GM10847 (cell line): Measurements from ENCODE around the gene TEAD1.

Experiments used
- POLR2A ChIP-seq: IDR thresholded peaks from 2 replicates; pipeline ENCODE4 v1.6.1; 2011; ENCODE audit not compliant: insufficient read length; ENCODE audit errors: extremely low read depth

TEAD1 gene

DNA sequence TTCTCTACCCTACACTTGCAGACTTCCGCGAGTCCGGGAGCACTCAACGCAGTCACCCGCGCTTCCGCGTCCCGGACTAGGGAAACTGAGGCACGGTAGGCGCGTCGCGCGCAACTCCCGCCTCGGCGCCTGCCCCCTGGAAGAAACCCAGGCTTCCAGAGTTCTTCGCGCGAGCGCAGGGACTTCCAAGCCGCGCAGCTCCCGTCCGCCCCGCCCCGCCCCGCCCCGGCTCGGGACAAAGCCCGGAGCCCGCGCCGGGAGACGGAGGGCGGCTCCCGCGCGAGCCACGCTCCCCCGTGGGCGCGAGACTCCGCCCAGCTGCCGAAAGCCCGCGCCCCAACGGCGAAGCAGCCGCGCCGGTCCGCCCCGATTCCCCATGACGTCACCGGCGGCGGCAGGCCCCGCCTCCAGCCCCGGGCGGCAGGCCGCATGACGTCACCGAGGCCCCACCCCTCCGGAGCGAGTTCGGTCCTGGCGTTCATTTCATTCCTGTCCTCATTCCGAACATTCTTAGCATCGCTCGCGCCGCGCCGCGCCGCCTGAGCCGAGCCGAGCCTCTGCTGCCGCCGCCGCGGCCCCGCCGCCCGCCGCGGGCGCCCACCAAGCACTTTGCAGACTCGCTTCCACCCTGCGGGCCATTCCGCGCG is at the start of gene TEAD1:
TSS of gene TEAD1 (plus strand) at position 498 of the 647 bp plus-strand sequence.
- no peak for TF ChIP-seq POLR2A

DNA sequence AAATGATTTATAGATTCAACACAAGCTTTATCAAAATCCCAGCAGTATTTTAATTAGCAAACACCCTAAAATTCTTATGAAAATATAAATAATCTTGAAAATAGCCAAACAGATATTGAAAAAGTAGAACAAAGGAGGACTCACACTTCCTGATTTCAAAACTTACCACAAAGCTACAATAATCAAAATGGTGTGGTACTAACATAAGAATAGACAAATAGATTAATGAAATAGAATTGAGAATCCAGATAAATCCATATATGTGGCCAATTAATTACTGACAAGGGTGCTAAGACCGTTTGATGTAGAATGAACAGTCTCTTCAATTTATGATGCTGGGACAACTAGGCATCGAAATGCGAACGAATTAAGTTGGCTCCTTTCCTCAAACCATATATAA is 49.6 kb upstream of the TEAD1 start:
- TF ChIP-seq POLR2A = no peak

DNA sequence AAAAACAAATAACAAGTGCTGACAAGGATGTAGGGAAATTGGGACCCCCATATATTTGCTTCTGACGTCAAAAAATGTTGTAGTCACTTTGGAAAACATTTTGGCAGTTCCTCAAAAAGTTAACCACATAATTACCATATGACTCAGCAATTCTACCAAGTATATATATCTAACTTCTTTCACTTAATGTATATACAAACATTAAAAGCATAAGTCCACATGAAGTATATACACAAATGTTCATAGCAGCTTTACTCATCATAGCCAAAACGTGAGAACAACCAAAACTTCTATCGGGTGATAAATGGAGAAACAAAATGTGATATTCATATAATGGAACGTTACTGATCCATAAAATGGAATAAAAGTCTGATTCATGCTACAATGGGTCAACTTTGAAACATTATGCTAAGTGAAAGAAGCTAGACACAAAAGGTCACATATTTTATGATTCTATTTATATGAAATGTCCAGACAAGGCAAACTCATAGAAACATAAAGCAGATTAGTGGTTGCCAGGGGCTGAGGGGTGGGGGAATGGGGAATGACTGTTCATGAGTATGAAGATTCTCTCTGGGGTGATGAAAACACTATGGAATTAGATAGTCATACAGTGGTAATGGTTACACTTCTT is 48.7 kb upstream of the TEAD1 start:
- no peak for TF ChIP-seq POLR2A

- TF ChIP-seq POLR2A = no peak
These were observed 47.6 kb upstream of the TEAD1 start for GRCh38 chr11:12626616-12627015.

DNA sequence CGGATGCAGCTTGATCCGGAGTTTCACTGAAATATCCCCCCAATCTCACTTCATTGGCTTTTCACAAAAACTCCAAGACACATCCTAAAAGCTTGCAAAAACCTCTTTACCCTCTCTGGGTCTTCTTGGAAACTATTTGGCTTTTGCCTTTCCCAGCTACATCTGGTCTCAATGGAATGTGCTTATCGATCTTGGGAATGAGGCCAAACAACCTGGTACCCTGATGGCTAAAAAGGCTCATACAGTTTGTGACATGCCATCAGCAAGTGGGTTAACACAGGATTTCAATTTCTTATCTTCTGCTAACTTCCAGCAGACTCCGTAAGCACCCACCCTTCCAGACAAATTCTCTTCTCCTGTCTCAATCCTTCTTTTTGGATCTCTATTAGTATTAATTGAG is 45.9 kb upstream of the TEAD1 start:
- TF ChIP-seq POLR2A = no peak

DNA sequence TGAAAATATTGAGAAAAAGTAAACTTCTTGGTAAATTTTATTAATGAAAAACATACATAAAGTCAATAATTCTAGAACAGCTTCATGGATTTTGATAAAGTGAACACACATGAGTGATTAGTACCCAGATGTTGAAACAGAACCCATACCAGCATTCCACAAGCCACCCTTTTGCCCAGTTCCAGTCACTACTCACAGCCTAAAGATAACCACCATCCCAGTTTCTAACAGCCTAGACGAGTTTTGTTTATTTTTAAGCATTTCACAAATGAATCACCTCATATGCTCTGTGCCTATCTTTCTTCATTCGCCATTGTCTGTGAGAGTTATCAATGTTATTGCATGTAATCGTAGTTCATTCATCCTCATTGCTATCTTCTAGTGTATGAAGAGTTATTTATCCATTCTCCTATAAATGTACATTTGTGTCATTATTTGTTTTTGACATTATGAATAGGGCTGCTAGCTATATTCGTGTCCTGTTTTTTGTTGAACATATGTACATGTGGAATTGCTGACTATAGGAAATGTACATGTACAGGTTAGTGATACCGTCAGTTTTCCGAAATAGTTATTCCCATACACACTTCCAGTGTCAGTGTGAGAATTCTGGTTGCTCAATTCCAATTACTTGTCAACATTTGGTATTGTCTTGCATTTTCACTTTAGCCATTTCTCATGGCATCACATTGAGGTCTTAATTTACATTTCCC is 44.5 kb upstream of the TEAD1 start:
- TF ChIP-seq POLR2A = no peak

DNA sequence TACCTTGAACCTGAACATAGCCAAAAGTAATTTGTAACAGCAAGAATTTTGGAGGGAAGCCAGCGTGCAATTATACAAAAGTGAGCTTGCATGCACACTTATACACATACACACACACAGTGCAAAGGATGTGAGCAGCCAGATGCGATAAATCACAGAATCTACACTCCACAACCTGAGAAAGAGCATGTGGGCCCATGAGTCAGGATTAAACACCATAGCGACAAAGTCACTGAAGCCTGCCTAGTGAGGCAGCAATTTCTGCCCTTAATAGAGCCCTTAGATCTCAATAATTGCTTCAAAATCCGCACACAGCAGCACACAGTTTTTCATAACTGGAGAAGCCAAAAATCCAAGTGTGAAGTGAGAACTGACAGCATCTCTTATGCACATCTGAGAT is 42.6 kb upstream of the TEAD1 start:
- TF ChIP-seq POLR2A = no peak

DNA sequence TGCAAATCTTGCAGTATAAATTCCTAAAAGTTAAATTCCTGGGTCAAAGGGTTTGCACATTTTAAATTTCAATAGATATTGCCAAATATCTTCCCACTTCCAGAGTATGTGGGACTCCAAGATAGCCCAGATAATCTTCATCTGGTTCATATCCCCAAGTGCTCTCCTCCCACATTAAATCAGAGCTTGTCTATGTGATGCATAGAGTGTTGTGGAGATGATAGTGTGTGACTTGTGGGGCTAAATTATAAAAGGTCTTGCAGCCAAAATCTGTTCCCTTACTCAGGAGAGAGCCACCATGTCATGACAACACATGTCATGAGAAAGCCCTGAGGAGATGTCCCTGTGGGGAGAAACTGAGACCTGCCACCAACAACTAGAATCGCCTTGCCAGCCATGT is 39.9 kb upstream of the TEAD1 start:
- TF ChIP-seq POLR2A = no peak

- TF ChIP-seq POLR2A = no peak
These were observed 37.3 kb upstream of the TEAD1 start for GRCh38 chr11:12636871-12637410.

DNA sequence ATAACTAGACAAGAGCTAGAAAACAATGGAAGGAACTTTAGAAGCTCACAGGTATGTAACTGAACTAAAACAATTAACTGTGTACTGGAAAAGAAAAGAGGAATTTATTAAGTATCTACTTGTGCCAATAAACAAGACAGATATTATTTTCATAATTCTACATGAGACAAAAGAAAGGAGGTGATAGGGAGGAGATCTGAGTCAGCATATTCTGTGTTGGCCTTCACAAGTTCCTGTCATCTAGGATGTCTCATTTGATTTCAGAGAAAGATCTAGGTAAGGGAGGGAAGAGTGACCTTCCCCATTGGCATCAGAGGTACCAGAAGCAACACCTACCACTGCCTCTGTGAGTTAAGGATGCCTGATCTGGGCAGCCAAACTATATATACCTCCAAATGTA is 34.8 kb upstream of the TEAD1 start:
- TF ChIP-seq POLR2A = no peak

- no peak for TF ChIP-seq POLR2A
These were observed 33.9 kb upstream of the TEAD1 start for GRCh38 chr11:12640355-12640754.

- no peak for TF ChIP-seq POLR2A
These were observed 33.0 kb upstream of the TEAD1 start for GRCh38 chr11:12640926-12641849.

DNA sequence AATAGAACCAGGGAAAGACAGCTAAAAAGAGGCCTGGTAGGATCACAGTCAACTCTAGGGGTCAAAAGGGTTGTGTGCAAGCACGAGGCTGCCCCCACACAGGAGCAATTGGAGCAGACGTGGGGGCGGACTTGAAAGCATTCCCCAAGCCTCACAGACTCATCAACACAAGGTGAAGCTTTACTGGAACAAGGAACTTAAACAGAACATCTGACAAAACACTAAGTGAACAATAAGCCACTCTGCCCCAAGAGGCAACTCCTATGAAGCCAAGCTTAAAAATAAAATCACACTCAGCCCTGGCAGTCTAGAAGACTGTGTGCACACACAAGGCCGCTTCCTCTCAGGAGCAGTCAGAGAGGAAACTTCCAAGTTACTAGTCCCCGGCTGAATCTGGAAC is 32.2 kb upstream of the TEAD1 start:
- TF ChIP-seq POLR2A = no peak

- no peak for TF ChIP-seq POLR2A
These were observed 31.3 kb upstream of the TEAD1 start for GRCh38 chr11:12642806-12643428.

GRCh38 chr11:12646478-12646877 is 27.7 kb upstream of the TEAD1 start:
- TF ChIP-seq POLR2A = no peak
